ENCODE data around the gene SPAG16. TPM values are rescaled to one million over a fixed set of nuclear protein-coding genes. Genes with fewer than 3 reads are reported as not detected.

The SPAG16 gene
- total RNA-seq, 1 experiment from 2014 or later = 17.3 TPM

DNA sequence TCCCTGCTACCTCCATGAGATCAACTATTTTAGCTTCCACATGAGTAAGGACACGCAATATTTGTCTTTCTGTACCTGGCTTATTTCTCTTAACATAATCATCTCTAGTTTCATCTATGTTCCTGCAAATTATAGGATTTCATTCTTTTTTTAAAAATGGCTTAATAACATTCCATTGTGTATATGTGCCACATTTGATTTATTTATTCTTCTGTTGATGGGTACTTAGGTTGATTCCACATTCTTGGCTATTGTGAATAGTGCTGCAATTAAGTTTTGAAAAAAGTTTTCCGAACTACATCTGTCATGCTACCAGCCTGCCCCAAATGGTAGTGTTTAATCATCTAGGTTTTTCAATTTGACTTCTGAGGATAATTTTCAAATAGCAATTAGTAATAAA, 36.3 kb downstream of the SPAG16 start:
- no peaks in the 10 kb centered on the region for H3K4me1 Mint-ChIP-seq
- no CpG with 5 or more reads among the region's 2 CpGs for WGBS (ENCODE audit: extremely low coverage, insufficient read length, low lambda C conversion rate)

More for the DNA sequence above, 36.3 kb downstream of the SPAG16 start:
- Histone ChIP-seq H3K79me1 (ENCODE audit: insufficient read depth, low read depth, low read length, poor library complexity, severe bottlenecking) (no peaks in the 10 kb centered on the region), H4K8ac (replicated peaks; ENCODE audit: insufficient read length, low read depth, low read length) (no peak overlapping the region), H3K4me1 (ENCODE audit: insufficient read depth, low read length) (no peaks in the 10 kb centered on the region), H3K18ac (ENCODE audit: insufficient read length, low read depth, low read length) (no peak overlapping the region), H2AFZ (ENCODE audit: low read length) (no peak overlapping the region), H3K9me3 (ENCODE audit: control insufficient read depth, low read depth, low read length) (no peaks in the 10 kb centered on the region), H4K5ac (ENCODE audit: insufficient read length, low read depth, low read length) (no peak overlapping the region), H3K4me2 (ENCODE audit: insufficient read depth, insufficient read length, low read length) (no peak overlapping the region), H3K14ac (ENCODE audit: insufficient read depth, low read length) (no peak overlapping the region), H3K56ac (ENCODE audit: insufficient read length, low read depth, low read length) (no peak overlapping the region), H3T11ph (ENCODE audit: low read length) (no peak overlapping the region), H2BK120ac (ENCODE audit: low read depth, low read length, poor library complexity, severe bottlenecking) (no peak overlapping the region), H2BK12ac (ENCODE audit: insufficient read length, low read depth, low read length) (no peak overlapping the region), H2BK5ac (ENCODE audit: insufficient read length, low read length) (no peak overlapping the region), H2AK5ac (ENCODE audit: insufficient read length, low read length) (no peak overlapping the region), H3K27me3 (ENCODE audit: insufficient read depth, low read length) (no peaks in the 10 kb centered on the region), H3K27ac (ENCODE audit: insufficient read length, low read depth, low read length) (no peak overlapping the region), H4K91ac (ENCODE audit: insufficient read length, low read depth, low read length) (no peak overlapping the region), H3K4ac (ENCODE audit: low read depth, low read length) (no peak overlapping the region), H4K20me1 (ENCODE audit: control insufficient read depth, insufficient read depth, insufficient read length) (no peaks in the 10 kb centered on the region), H2BK15ac (ENCODE audit: low read depth, low read length) (no peak overlapping the region), H2BK20ac (ENCODE audit: low read depth, low read length, poor library complexity, severe bottlenecking) (no peak overlapping the region), H3K23me2 (ENCODE audit: insufficient read length, low read depth, low read length, poor library complexity, severe bottlenecking) (no peaks in the 10 kb centered on the region), H3K23ac (ENCODE audit: insufficient read length, low read depth, low read length) (no peak overlapping the region), H3K79me2 (ENCODE audit: insufficient read depth, low read length) (no peaks in the 10 kb centered on the region), H3K9ac (ENCODE audit: extremely low read depth, insufficient read length, low read length) (no peak overlapping the region)
- Mint-ChIP-seq H3K27ac (no peak overlapping the region), H3K27me3 (ENCODE audit: low read depth) (no peaks in the 10 kb centered on the region), H3K9me3 (no peaks in the 10 kb centered on the region; a peak in 1 of 5 replicates), H3K4me3 (no peak overlapping the region), H3K36me3 (ENCODE audit: insufficient read depth in 1 of 3, low read depth in 3 of 3) (peaks cover 0 to 33% (median 26%) of the 10 kb centered on the region in 3 experiments; a peak in 6 of 7 replicates)
- TF ChIP-seq, protein P1, sequence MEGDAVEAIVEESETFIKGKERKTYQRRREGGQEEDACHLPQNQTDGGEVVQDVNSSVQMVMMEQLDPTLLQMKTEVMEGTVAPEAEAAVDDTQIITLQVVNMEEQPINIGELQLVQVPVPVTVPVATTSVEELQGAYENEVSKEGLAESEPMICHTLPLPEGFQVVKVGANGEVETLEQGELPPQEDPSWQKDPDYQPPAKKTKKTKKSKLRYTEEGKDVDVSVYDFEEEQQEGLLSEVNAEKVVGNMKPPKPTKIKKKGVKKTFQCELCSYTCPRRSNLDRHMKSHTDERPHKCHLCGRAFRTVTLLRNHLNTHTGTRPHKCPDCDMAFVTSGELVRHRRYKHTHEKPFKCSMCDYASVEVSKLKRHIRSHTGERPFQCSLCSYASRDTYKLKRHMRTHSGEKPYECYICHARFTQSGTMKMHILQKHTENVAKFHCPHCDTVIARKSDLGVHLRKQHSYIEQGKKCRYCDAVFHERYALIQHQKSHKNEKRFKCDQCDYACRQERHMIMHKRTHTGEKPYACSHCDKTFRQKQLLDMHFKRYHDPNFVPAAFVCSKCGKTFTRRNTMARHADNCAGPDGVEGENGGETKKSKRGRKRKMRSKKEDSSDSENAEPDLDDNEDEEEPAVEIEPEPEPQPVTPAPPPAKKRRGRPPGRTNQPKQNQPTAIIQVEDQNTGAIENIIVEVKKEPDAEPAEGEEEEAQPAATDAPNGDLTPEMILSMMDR (conservative IDR thresholded peaks at IDR 0.05) = no peak
- no peak for DNase-seq

Data from H9 (cell line).